Neural cell (in vitro differentiated cells): ENCODE results near the gene UBASH3B.
"Not testable (repeated sequence)": the region's sequence is repeated elsewhere in the genome, so short reads cannot be mapped to it uniquely, and the experiment has no call there.

Source experiments
- CTCF ChIP-seq: fragments of 450-650 bp; IDR thresholded peaks from 2 replicates; pipeline ENCODE4 v1.5.1; 2014; ENCODE audit warnings: antibody characterized with exemption, mild to moderate bottlenecking, moderate library complexity; ENCODE audit not compliant: poor library complexity, severe bottlenecking
- EP300 ChIP-seq: fragments of 450-650 bp; conservative IDR thresholded peaks from 2 replicates; pipeline ENCODE4 v1.6.1; 2014; ENCODE audit warnings: antibody characterized with exemption, mild to moderate bottlenecking, moderate library complexity; ENCODE audit not compliant: poor library complexity, severe bottlenecking
- EZH2 ChIP-seq: fragments of 200-600, 300-800 bp; shearing (Covaris generic), sonication (generic); IDR thresholded peaks from 2 replicates; pipeline ENCODE4 v1.6.1; 2014; ENCODE audit warnings: antibody characterized with exemption, low read length, borderline replicate concordance, mild to moderate bottlenecking; ENCODE audit not compliant: insufficient read depth, poor library complexity, severe bottlenecking
- POLR2AphosphoS5 ChIP-seq: IDR thresholded peaks from 2 replicates; pipeline ENCODE4 v1.6.1; 2012
- RAD21 ChIP-seq: fragments of 450-650 bp; conservative IDR thresholded peaks from 2 replicates; pipeline ENCODE4 v1.6.1; 2014; ENCODE audit warnings: antibody characterized with exemption, mild to moderate bottlenecking, moderate library complexity
- REST ChIP-seq: IDR thresholded peaks from 2 replicates; pipeline ENCODE4 v1.6.1; 2012; ENCODE audit warnings: borderline replicate concordance
- SMC3 ChIP-seq: fragments of 450-650 bp; conservative IDR thresholded peaks from 2 replicates; pipeline ENCODE4 v1.6.1; 2014; ENCODE audit warnings: antibody characterized with exemption, mild to moderate bottlenecking, moderate library complexity; ENCODE audit not compliant: poor library complexity
- TAF1 ChIP-seq: IDR thresholded peaks from 2 replicates; pipeline ENCODE4 v1.6.1; 2012; ENCODE audit warnings: low read depth

GRCh38 chr11:122625501-122625900 is 30.0 kb upstream of the UBASH3B start:
- not testable (repeated sequence) for TF ChIP-seq POLR2AphosphoS5, CTCF, EZH2, EP300, TAF1, REST, RAD21, SMC3
